Fibroblast of pulmonary artery (primary cell): ENCODE results near the gene NCAM2.

ENCODE experiments used
- DNase-seq: peaks from one replicate; pipeline ENCODE4 v3.0.0-alpha.2; 2010; ENCODE audit warnings: low read depth
- H3K4me3 ChIP-seq: replicated peaks from 2 replicates; pipeline ENCODE4 v1.5.1; 2011; ENCODE audit warnings: low read depth, mild to moderate bottlenecking, control low read depth, low read length, moderate library complexity
- TF ChIP-seq, protein P1 (sequence below): IDR thresholded peaks from 2 replicates; pipeline ENCODE4 v1.5.1; 2011; ENCODE audit warnings: mild to moderate bottlenecking, control low read depth, low read length, inconsistent platforms; ENCODE audit errors: missing control alignments

Gene NCAM2

GRCh38 chr21:21297211-21297610 lies 299.0 kb downstream of the NCAM2 start:
- TF ChIP-seq, protein P1, sequence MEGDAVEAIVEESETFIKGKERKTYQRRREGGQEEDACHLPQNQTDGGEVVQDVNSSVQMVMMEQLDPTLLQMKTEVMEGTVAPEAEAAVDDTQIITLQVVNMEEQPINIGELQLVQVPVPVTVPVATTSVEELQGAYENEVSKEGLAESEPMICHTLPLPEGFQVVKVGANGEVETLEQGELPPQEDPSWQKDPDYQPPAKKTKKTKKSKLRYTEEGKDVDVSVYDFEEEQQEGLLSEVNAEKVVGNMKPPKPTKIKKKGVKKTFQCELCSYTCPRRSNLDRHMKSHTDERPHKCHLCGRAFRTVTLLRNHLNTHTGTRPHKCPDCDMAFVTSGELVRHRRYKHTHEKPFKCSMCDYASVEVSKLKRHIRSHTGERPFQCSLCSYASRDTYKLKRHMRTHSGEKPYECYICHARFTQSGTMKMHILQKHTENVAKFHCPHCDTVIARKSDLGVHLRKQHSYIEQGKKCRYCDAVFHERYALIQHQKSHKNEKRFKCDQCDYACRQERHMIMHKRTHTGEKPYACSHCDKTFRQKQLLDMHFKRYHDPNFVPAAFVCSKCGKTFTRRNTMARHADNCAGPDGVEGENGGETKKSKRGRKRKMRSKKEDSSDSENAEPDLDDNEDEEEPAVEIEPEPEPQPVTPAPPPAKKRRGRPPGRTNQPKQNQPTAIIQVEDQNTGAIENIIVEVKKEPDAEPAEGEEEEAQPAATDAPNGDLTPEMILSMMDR, result no peak
- no peak overlapping the region for H3K4me3 ChIP-seq
- DNase-seq, result no peak

DNA sequence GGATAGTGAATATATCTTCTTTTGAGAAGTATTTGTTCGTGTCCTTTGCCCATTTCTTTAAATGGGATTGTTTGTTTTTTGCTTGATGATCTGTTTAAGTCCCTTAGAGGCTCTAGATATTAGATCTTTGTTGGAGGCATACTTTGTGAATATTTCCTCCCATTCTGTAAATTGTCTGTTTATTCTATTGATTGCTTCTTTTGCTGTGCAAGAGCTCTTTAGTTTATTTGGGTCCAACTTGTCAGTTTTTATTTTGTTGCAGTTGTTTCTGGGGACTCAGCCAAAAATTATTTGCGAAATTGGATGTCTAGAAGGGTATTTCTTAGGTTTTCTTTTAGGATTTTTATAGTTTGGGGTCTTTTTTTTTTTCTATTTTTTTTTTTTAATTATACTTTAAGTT lies 302.8 kb downstream of the NCAM2 start:
- no peak overlapping the region for H3K4me3 ChIP-seq
- no peak for DNase-seq
- TF ChIP-seq, protein P1, result no peak

GRCh38 chr21:21309510-21309909 lies 311.3 kb downstream of the NCAM2 start:
- no peak overlapping the region for H3K4me3 ChIP-seq
- TF ChIP-seq, protein P1, result no peak
- no peak for DNase-seq

DNA sequence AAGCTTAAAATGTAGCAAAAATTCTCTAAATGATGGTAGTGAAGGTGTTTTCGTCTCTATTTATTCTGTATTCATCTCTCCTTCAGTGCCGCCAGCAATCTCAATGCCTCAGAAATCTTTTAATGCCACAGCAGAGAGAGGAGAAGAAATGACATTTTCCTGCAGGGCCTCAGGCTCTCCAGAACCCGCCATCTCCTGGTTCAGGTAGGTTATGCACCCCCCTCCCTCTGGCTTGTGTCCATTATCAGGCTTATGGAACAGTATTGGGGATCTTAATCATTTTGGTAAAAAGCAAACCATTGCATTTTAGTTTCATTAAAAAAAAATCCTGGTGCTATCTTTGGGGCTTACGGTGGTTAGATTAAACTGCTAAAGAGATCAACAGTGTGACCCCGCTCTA lies 326.1 kb downstream of the NCAM2 start:
- DNase-seq, result no peak
- no peak overlapping the region for H3K4me3 ChIP-seq
- TF ChIP-seq, protein P1, result no peak

GRCh38 chr21:21332492-21332891 lies 334.3 kb downstream of the NCAM2 start:
- no peak overlapping the region for H3K4me3 ChIP-seq
- no peak for DNase-seq
- TF ChIP-seq, protein P1, result no peak

DNA sequence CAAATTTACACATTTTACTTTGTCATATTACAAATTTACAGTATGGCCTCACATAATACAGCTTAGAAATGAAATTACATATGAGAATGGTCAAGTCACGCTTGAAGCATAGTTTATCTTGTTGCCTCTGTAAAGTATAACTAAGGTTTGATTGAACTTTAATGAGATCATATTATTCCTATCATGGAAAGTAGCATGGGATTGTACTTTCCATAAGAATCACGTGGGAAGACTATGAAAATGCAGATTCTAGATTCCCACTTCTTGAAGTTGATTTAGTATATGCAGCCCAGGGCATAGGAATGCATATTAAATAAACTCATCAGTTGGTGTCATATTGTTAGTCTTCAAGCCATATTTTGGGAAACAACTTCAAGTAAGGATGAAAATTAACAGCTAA lies 342.8 kb downstream of the NCAM2 start:
- no peak for DNase-seq
- no peak overlapping the region for H3K4me3 ChIP-seq
- TF ChIP-seq, protein P1, result no peak

DNA sequence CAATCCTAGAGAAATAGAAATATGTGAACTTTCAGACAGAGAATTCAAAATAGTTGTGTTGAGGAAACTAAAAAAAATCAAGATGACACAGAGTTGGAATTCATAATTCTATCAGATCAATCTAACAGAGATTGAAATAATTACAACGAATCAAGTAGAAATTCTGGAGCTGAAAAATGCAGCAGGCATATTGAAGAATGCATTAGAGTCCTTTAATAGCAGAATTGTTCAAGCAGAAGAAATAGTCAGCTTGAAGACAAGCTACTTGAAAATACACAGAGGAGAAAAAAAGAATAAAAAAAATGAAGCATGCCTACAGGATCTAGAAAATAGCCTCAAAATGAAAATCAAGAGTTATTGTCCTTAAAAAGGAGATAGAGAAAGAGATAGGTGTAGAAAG lies 347.1 kb downstream of the NCAM2 start:
- H3K4me3 ChIP-seq, result no peak overlapping the region
- no peak for DNase-seq
- TF ChIP-seq, protein P1, result no peak
